ENCODE results near the gene SPARCL1.

The SPARCL1 gene

GRCh38 chr4:87529187-87529586, at the start of gene SPARCL1:
SPARCL1 (minus strand) TSS chr4:87529376; CDS start chr4:87499574, 29,802 bp downstream.
- TF ChIP-seq ZNF8 (CRISPR knock-in tag; IDR thresholded peaks at IDR 0.05) = no peak
- TF ChIP-seq PATZ1 (CRISPR knock-in tag; IDR thresholded peaks at IDR 0.05; ENCODE audit: borderline replicate concordance) = no peak
- TF ChIP-seq ZNF70 (CRISPR knock-in tag; IDR thresholded peaks at IDR 0.05) = no peak
- TF ChIP-seq TOX (CRISPR knock-in tag; IDR thresholded peaks at IDR 0.05; ENCODE audit: borderline replicate concordance) = no peak
- no peak for TF ChIP-seq CREB5 (CRISPR knock-in tag; IDR thresholded peaks at IDR 0.05; ENCODE audit: low read depth)
- TF ChIP-seq ZNF565 (CRISPR knock-in tag; conservative IDR thresholded peaks at IDR 0.05; ENCODE audit: low read depth) = no peak
- TF ChIP-seq CSRNP3 (CRISPR knock-in tag; IDR thresholded peaks at IDR 0.05) = no peak
- ATAC-seq = no peak

GRCh38 chr4:87575983-87576382, 46.8 kb upstream of the SPARCL1 start:
- no peak for ATAC-seq
- no peak for TF ChIP-seq PATZ1 (CRISPR knock-in tag; IDR thresholded peaks at IDR 0.05; ENCODE audit: borderline replicate concordance)
- no peak for TF ChIP-seq RARB (CRISPR knock-in tag; IDR thresholded peaks at IDR 0.05)
- TF ChIP-seq ARNTL (CRISPR knock-in tag; IDR thresholded peaks at IDR 0.05; ENCODE audit: borderline replicate concordance, low read depth) = no peak
- TF ChIP-seq ISL1 (CRISPR knock-in tag; IDR thresholded peaks at IDR 0.05) = no peak
- no peak for TF ChIP-seq CREB5 (CRISPR knock-in tag; IDR thresholded peaks at IDR 0.05; ENCODE audit: low read depth)
- TF ChIP-seq TSHZ2 (CRISPR knock-in tag; IDR thresholded peaks at IDR 0.05) = no peak
- TF ChIP-seq ZNF8 (CRISPR knock-in tag; IDR thresholded peaks at IDR 0.05) = no peak
- TF ChIP-seq ZFP3 (CRISPR knock-in tag; IDR thresholded peaks at IDR 0.05) = no peak
- no peak for TF ChIP-seq POU6F1 (CRISPR knock-in tag; IDR thresholded peaks at IDR 0.05; ENCODE audit: borderline replicate concordance, low read depth)
- no peak for TF ChIP-seq ZC3H10 (CRISPR knock-in tag; IDR thresholded peaks at IDR 0.05)
- TF ChIP-seq ZFP30 (CRISPR knock-in tag; IDR thresholded peaks at IDR 0.05) = no peak
- no peak for TF ChIP-seq PPARA (CRISPR knock-in tag; IDR thresholded peaks at IDR 0.05; ENCODE audit: borderline replicate concordance)
- TF ChIP-seq TOX (CRISPR knock-in tag; IDR thresholded peaks at IDR 0.05; ENCODE audit: borderline replicate concordance) = no peak
- no peak for TF ChIP-seq ZNF70 (CRISPR knock-in tag; IDR thresholded peaks at IDR 0.05)
- no peak for TF ChIP-seq GLIS3 (CRISPR knock-in tag; IDR thresholded peaks at IDR 0.05)
- TF ChIP-seq BACH2 (CRISPR knock-in tag; IDR thresholded peaks at IDR 0.05; ENCODE audit: borderline replicate concordance) = no peak
- no peak for TF ChIP-seq CSDC2 (CRISPR knock-in tag; IDR thresholded peaks at IDR 0.05)
- no peak for TF ChIP-seq CSRNP3 (CRISPR knock-in tag; IDR thresholded peaks at IDR 0.05)

All from SK-N-SH treated with all-trans-retinoic acid at 6 μM for 48 hours (cell line).